ENCODE results near the gene TMEM243.

DNA sequence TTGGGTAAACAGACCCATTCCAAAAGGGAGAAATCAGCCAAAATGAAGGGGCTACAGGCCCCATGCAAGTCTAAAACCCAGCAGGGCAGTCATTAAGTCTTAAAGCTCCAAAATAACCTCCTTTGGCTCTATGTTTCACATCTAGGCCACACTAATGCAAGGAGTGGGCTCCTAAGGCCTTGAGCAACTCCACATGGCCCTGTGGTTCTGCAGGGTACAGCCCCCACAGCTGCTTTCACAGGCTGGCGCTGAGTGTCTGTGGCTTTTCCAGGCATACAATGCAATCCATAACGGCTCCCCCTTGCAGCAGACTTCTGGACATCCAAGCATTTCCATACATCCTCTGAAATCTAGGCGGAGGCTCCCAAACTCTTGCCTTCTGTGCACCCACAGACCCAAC lies 9.0 kb downstream of the TMEM243 start:
- TF ChIP-seq, protein P1, sequence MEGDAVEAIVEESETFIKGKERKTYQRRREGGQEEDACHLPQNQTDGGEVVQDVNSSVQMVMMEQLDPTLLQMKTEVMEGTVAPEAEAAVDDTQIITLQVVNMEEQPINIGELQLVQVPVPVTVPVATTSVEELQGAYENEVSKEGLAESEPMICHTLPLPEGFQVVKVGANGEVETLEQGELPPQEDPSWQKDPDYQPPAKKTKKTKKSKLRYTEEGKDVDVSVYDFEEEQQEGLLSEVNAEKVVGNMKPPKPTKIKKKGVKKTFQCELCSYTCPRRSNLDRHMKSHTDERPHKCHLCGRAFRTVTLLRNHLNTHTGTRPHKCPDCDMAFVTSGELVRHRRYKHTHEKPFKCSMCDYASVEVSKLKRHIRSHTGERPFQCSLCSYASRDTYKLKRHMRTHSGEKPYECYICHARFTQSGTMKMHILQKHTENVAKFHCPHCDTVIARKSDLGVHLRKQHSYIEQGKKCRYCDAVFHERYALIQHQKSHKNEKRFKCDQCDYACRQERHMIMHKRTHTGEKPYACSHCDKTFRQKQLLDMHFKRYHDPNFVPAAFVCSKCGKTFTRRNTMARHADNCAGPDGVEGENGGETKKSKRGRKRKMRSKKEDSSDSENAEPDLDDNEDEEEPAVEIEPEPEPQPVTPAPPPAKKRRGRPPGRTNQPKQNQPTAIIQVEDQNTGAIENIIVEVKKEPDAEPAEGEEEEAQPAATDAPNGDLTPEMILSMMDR (conservative IDR thresholded peaks at IDR 0.05 in 1 of 2, IDR thresholded peaks at IDR 0.05 in 1 of 2; ENCODE audit: extremely low read depth in 1 of 2, insufficient read depth in 1 of 2, low read depth in 1 of 2, low read length in 2 of 2), result no peak
- TF ChIP-seq EZH2 (IDR thresholded peaks at IDR 0.05; ENCODE audit: borderline replicate concordance, low read length), result no peak

Data from mammary epithelial cell (primary cell).